Lung (tissue), 12 donors: ENCODE results near the gene FLG. TPM values are rescaled to one million over a fixed set of nuclear protein-coding genes. Genes with fewer than 3 reads are reported as not detected.
"Not testable (repeated sequence)": the region's sequence is repeated elsewhere in the genome, so short reads cannot be mapped to it uniquely, and the experiment has no call there.

ENCODE experiments used
- ATAC-seq: fragments of 200-7000 bp; cut with Tn5 transposase; one replicate; pipeline ENCODE4 v1.9.1; 2020; ENCODE audit warnings: moderate number of reproducible peaks; ENCODE audit not compliant: insufficient read depth, low FRiP score
- DNase-seq, 3 donors: peaks; one replicate each; pipeline ENCODE4 v3.0.0-alpha.2; 2013 to 2017
- H3K27ac ChIP-seq, 2 donors: one replicate each; pipeline ENCODE4 v1.5.1; 2013; ENCODE audit warnings: mild to moderate bottlenecking in 2 of 2, moderate library complexity in 2 of 2, control low read depth in 1 of 2, inconsistent platforms in 1 of 2, low read depth in 1 of 2, low read length in 1 of 2
- H3K27me3 ChIP-seq, 3 donors: one replicate each; pipeline ENCODE4 v1.5.1; 2013; ENCODE audit warnings: low read length in 2 of 3; ENCODE audit not compliant: control insufficient read depth in 3 of 3, insufficient read depth in 3 of 3
- H3K36me3 ChIP-seq, 4 donors: one replicate each; pipeline ENCODE4 v1.5.1; 2013; ENCODE audit warnings: low read length in 4 of 4, mild to moderate bottlenecking in 1 of 4, moderate library complexity in 1 of 4; ENCODE audit not compliant: control insufficient read depth in 4 of 4, insufficient read depth in 4 of 4
- H3K4me1 ChIP-seq, 5 donors: one replicate each; pipeline ENCODE4 v1.5.1; 2013; ENCODE audit warnings: low read length in 5 of 5, mild to moderate bottlenecking in 2 of 5, moderate library complexity in 1 of 5; ENCODE audit not compliant: control insufficient read depth in 5 of 5, insufficient read depth in 5 of 5
- H3K4me3 ChIP-seq: one replicate; pipeline ENCODE4 v1.5.1; 2013; ENCODE audit warnings: mild to moderate bottlenecking, control low read depth, moderate library complexity
- H3K9ac ChIP-seq, 2 donors: one replicate each; pipeline ENCODE4 v1.5.1; 2013; ENCODE audit warnings: low read length in 2 of 2, control low read depth in 1 of 2; ENCODE audit not compliant: insufficient read depth in 1 of 2
- H3K9me3 ChIP-seq, 4 donors: one replicate each; pipeline ENCODE4 v1.5.1; 2013; ENCODE audit warnings: low read length in 3 of 4, mild to moderate bottlenecking in 1 of 4, moderate library complexity in 1 of 4; ENCODE audit not compliant: control insufficient read depth in 4 of 4, insufficient read depth in 3 of 4
- whole genome bisulfite sequencing, 2 donors: extraction: QIAGEN DNeasy Blood & Tissue Kit; methylation state at CpG; one replicate each; pipeline ENCODE4 v1.1.7; 2013; 5-methylcytosine and 5-hydroxymethylcytosine counted together
- polyA plus RNA-seq, 2 donors: library from polyadenylated mRNA; stranded (reverse); fragments of 200-250 nt; gene quantifications; one replicate each; pipeline ENCODE4 v1.2.1, GENCODE V29; 2013
- total RNA-seq, 2 donors: library from RNA; depleted of rRNA in 1 of 2; stranded (reverse); fragments of >200 nt in 1 of 2; gene quantifications; one replicate each; pipeline ENCODE4 v1.2.1, GENCODE V29; 2014 to 2021
- TF ChIP-seq, protein P1 (sequence below): IDR thresholded peaks from 2 replicates; pipeline ENCODE4 v1.5.1; 2012; ENCODE audit warnings: mild to moderate bottlenecking; ENCODE audit errors: control extremely low read depth, extremely low read depth
- donor health status: control.
- donor health status: control.
- donor health status: Bipolar disorder and iron deficiency.
- donor health status: healthy.
- donor health status: DM: yes; HTN: yes; CAD: no.

The FLG gene
- total and polyA plus RNA-seq, 4 donors = 0.02 TPM; not detected in 3

GRCh38 chr1:152335399-152335798 is 10.4 kb upstream of the FLG start:
- Histone ChIP-seq H3K27me3 (no peaks in the 10 kb centered on the region), H3K9me3 (no peaks in the 10 kb centered on the region), H3K9ac (no peak overlapping the region), H3K4me3 (no peak overlapping the region), H3K4me1 (no peaks in the 10 kb centered on the region), H3K27ac (no peak overlapping the region), H3K36me3 (peaks cover 0 to 2% (median 0%) of the 10 kb centered on the region in 4 donors)
- DNase-seq = no peak
- 57 to 82% methylated on average over 7 of the region's 7 CpGs for WGBS, 2 donors
- ATAC-seq = no peak
- TF ChIP-seq, protein P1, sequence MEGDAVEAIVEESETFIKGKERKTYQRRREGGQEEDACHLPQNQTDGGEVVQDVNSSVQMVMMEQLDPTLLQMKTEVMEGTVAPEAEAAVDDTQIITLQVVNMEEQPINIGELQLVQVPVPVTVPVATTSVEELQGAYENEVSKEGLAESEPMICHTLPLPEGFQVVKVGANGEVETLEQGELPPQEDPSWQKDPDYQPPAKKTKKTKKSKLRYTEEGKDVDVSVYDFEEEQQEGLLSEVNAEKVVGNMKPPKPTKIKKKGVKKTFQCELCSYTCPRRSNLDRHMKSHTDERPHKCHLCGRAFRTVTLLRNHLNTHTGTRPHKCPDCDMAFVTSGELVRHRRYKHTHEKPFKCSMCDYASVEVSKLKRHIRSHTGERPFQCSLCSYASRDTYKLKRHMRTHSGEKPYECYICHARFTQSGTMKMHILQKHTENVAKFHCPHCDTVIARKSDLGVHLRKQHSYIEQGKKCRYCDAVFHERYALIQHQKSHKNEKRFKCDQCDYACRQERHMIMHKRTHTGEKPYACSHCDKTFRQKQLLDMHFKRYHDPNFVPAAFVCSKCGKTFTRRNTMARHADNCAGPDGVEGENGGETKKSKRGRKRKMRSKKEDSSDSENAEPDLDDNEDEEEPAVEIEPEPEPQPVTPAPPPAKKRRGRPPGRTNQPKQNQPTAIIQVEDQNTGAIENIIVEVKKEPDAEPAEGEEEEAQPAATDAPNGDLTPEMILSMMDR = no peak

DNA sequence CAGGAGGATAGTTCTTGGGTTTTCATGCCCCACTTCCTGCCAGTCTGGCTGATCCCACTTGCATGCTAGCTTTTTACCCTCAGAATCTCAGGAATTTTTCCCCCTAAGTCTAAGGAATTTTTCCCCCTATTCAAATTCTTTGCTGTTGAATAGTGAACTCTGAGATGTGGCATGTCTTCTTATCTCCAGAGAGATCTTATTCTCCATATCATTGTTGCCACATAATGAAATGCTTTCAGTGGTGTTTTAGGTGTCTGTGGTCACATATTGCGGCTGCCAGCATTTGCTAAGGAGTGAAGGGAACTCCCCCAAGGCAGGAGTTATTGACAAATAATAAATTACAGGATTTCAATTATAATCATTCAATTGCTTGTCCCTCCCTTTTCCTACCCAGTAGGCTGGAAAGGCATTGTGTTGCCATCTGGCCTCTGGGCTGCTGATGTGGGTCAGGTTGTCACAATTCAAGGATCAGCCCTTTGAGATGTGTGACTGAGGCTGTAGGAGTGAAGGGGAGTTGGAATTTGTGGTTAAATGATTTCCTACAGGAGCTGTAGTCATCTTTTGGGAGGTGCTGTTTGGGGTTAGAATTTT is 3.9 kb upstream of the FLG start:
- H3K4me3 ChIP-seq = no peak overlapping the region
- TF ChIP-seq, protein P1 = no peak
- H3K9me3 ChIP-seq = no peaks in the 10 kb centered on the region
- H3K9ac ChIP-seq = no peak overlapping the region
- H3K4me1 ChIP-seq = no peaks in the 10 kb centered on the region
- H3K36me3 ChIP-seq = peaks cover 0 to under 1% (median 0%) of the 10 kb centered on the region in 4 donors
- no peaks in the 10 kb centered on the region for H3K27me3 ChIP-seq
- DNase-seq (no peak), ATAC-seq (no peak)
- no peak overlapping the region for H3K27ac ChIP-seq
- WGBS, 2 donors = 93 to 94% methylated on average over 1 of the region's 1 CpG

DNA sequence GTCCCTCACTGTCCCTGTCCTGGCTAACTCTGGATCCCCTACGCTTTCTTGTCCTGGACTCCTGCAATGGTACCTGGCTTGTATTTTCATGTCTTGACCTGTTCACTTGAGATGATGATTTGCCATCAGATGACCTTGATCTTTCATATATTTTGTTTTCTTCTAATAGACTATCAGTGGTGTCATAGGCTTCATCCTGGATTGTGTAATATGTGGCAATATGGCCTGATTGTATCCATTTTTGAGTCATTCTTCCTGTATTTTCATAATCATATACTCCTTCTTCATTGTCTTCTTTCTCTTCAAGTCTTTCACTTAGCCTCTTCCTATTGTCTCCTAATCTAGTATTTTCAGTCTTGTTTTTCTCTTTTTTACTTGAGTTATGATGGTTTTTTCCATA is 11.1 kb downstream of the FLG start:
- WGBS, 2 donors = 88 to 95% methylated on average over 1 of the region's 1 CpG
- TF ChIP-seq, protein P1 = no peak
- ATAC-seq = no peak

GRCh38 chr1:152313319-152313801 is 11.7 kb downstream of the FLG start:
- WGBS, 2 donors = 94 to 95% methylated on average over 21 of the region's 21 CpGs
- Histone ChIP-seq H3K27me3 (no peaks in the 10 kb centered on the region), H3K9ac (no peak overlapping the region), H3K4me3 (no peak overlapping the region), H3K27ac (no peak overlapping the region), H3K4me1 (no peaks in the 10 kb centered on the region), H3K36me3 (no peaks in the 10 kb centered on the region), H3K9me3 (peaks cover 0 to 22% (median 10%) of the 10 kb centered on the region in 4 donors)
- TF ChIP-seq, protein P1 = no peak
- DNase-seq = no peak
- ATAC-seq = no peak

More for the DNA sequence above, 11.1 kb downstream of the FLG start:
- no peak for DNase-seq
- Histone ChIP-seq H3K4me1 (no peaks in the 10 kb centered on the region), H3K27me3 (no peaks in the 10 kb centered on the region), H3K36me3 (no peaks in the 10 kb centered on the region), H3K9me3 (peaks cover 0 to 22% (median 7%) of the 10 kb centered on the region in 4 donors), H3K27ac (no peak overlapping the region), H3K4me3 (no peak overlapping the region), H3K9ac (no peak overlapping the region)

DNA sequence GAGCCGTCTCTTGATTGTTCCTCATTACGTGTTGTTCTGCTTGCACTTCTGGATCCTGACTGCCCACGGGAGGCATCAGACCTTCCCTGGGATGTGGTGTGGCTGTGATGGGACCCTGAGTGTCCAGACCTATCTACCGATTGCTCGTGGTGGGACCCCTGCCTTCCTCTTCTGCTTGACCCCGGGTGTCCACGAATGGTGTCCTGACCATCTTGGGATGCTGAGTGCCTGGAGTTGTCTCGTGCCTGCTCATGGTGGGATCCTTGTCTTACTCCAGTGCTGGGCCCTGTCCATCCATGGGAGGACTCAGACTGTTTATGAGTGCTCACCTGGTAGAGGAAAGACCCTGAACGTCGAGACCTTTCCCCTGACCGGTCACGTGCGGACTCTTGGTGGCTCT is 12.9 kb downstream of the FLG start:
- H3K27me3 ChIP-seq, H3K9ac ChIP-seq, H3K4me3 ChIP-seq, H3K27ac ChIP-seq, H3K36me3 ChIP-seq, ATAC-seq, DNase-seq, H3K4me1 ChIP-seq: not testable (repeated sequence)
- H3K9me3 ChIP-seq = peaks cover 0 to 24% (median 11%) of the 10 kb centered on the region in 4 donors
- 91 to 97% methylated on average over 13 of the region's 13 CpGs for WGBS, 2 donors
